ENCODE results near the gene PEX16. TPM values are rescaled to one million over a fixed set of nuclear protein-coding genes. Genes with fewer than 3 reads are reported as not detected.

Gene PEX16
- total and polyA plus RNA-seq, 9 of the 15 experiments (the other 6 are each of a cell fraction or from before 2014, with no cell fraction given) = 1.5 to 43.9 (median 14.6) TPM

DNA sequence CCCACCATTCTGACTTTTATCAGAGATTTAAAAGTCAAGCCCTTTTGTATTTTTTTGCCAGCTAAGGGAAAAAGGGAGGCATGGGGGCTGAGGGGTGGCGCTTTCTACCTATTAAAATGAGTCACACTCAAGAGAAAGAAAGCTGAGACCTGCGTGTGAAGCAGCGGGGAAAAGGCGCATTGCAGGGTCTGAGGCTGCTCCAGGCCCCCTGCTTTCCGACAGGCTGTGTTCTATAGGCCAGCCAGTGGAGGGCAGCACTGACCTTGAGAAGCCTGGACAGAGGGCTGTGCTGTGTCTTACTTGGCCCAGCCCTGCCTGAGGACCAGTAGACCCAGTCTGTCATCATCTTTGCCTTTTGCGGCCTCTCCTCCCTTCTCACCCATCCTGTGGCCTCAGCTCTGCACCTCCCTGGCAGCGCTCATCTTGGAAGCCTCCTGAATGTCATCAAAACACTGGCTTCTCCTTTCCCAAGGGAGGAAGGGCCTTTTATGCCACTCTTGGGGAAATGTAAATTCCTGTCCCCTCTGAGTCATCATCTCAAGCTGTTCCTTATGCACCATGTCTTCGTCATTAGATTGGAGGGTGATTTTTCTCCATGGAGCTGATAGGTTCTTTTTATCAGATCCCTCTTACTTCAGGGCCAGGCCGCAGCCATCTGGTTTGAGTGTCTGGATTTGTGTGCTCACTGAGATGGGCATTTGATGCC is 44.9 kb downstream of the PEX16 start (continued):
- TF ChIP-seq, protein P1, sequence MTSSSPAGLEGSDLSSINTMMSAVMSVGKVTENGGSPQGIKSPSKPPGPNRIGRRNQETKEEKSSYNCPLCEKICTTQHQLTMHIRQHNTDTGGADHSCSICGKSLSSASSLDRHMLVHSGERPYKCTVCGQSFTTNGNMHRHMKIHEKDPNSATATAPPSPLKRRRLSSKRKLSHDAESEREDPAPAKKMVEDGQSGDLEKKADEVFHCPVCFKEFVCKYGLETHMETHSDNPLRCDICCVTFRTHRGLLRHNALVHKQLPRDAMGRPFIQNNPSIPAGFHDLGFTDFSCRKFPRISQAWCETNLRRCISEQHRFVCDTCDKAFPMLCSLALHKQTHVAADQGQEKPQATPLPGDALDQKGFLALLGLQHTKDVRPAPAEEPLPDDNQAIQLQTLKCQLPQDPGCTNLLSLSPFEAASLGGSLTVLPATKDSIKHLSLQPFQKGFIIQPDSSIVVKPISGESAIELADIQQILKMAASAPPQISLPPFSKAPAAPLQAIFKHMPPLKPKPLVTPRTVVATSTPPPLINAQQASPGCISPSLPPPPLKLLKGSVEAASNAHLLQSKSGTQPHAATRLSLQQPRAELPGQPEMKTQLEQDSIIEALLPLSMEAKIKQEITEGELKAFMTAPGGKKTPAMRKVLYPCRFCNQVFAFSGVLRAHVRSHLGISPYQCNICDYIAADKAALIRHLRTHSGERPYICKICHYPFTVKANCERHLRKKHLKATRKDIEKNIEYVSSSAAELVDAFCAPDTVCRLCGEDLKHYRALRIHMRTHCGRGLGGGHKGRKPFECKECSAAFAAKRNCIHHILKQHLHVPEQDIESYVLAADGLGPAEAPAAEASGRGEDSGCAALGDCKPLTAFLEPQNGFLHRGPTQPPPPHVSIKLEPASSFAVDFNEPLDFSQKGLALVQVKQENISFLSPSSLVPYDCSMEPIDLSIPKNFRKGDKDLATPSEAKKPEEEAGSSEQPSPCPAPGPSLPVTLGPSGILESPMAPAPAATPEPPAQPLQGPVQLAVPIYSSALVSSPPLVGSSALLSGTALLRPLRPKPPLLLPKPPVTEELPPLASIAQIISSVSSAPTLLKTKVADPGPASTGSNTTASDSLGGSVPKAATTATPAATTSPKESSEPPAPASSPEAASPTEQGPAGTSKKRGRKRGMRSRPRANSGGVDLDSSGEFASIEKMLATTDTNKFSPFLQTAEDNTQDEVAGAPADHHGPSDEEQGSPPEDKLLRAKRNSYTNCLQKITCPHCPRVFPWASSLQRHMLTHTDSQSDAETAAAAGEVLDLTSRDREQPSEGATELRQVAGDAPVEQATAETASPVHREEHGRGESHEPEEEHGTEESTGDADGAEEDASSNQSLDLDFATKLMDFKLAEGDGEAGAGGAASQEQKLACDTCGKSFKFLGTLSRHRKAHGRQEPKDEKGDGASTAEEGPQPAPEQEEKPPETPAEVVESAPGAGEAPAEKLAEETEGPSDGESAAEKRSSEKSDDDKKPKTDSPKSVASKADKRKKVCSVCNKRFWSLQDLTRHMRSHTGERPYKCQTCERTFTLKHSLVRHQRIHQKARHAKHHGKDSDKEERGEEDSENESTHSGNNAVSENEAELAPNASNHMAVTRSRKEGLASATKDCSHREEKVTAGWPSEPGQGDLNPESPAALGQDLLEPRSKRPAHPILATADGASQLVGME (CRISPR knock-in tag; IDR thresholded peaks at IDR 0.05) = 0 out of 2 replicates have a peak, but pooled peaks have one; percentile 52
- peak; percentile 83 for TF ChIP-seq ZBTB7A (IDR thresholded peaks at IDR 0.05; ENCODE audit: borderline replicate concordance, control insufficient read depth, low read depth, low read length)
- TF ChIP-seq EP400 (IDR thresholded peaks at IDR 0.05) = no peak
- TF ChIP-seq EZH2 (IDR thresholded peaks at IDR 0.05; ENCODE audit: borderline replicate concordance, low read depth, low read length) = no peak
- TF ChIP-seq MAFF (IDR thresholded peaks at IDR 0.05; ENCODE audit: low read length) = peak; percentile 63
- peak; percentile 71 for TF ChIP-seq C11orf30 (IDR thresholded peaks at IDR 0.05; ENCODE audit: low read depth)
- TF ChIP-seq TOE1 (IDR thresholded peaks at IDR 0.05; ENCODE audit: borderline replicate concordance) = no peak
- TF ChIP-seq TOE1 (CRISPR knock-in tag; IDR thresholded peaks at IDR 0.05; ENCODE audit: borderline replicate concordance, low read depth) = no peak
- peak; percentile 47; the same call in 1 of the 2 replicates for TF ChIP-seq FOSL1 (tag; conservative IDR thresholded peaks at IDR 0.05)
- TF ChIP-seq, protein P2, sequence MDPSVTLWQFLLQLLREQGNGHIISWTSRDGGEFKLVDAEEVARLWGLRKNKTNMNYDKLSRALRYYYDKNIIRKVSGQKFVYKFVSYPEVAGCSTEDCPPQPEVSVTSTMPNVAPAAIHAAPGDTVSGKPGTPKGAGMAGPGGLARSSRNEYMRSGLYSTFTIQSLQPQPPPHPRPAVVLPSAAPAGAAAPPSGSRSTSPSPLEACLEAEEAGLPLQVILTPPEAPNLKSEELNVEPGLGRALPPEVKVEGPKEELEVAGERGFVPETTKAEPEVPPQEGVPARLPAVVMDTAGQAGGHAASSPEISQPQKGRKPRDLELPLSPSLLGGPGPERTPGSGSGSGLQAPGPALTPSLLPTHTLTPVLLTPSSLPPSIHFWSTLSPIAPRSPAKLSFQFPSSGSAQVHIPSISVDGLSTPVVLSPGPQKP (CRISPR knock-in tag; IDR thresholded peaks at IDR 0.05) = no peak
- TF ChIP-seq, protein P3, sequence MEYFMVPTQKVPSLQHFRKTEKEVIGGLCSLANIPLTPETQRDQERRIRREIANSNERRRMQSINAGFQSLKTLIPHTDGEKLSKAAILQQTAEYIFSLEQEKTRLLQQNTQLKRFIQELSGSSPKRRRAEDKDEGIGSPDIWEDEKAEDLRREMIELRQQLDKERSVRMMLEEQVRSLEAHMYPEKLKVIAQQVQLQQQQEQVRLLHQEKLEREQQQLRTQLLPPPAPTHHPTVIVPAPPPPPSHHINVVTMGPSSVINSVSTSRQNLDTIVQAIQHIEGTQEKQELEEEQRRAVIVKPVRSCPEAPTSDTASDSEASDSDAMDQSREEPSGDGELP (CRISPR knock-in tag; IDR thresholded peaks at IDR 0.05; ENCODE audit: borderline replicate concordance) = peak; percentile 50; the same call in 1 of the 2 replicates
- TF ChIP-seq FOXK2 (conservative IDR thresholded peaks at IDR 0.05 in 1 of 2, IDR thresholded peaks at IDR 0.05 in 1 of 2; ENCODE audit: low read depth in 2 of 2) = no peak
- TF ChIP-seq ZNF316 (IDR thresholded peaks at IDR 0.05) = peak; percentile 75
- peak; percentile 20; the same call in 1 of the 2 replicates for TF ChIP-seq CXXC5 (CRISPR knock-in tag; IDR thresholded peaks at IDR 0.05)
- TF ChIP-seq, protein P4, sequence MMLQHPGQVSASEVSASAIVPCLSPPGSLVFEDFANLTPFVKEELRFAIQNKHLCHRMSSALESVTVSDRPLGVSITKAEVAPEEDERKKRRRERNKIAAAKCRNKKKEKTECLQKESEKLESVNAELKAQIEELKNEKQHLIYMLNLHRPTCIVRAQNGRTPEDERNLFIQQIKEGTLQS (IDR thresholded peaks at IDR 0.05) = peak; percentile 52; the same call in 1 of the 2 replicates
- TF ChIP-seq, protein P4 (CRISPR knock-in tag; conservative IDR thresholded peaks at IDR 0.05) = no peak

Data from K562 (cell line).